ENCODE data around the gene RAI2. TPM values are rescaled to one million over a fixed set of nuclear protein-coding genes. Genes with fewer than 3 reads are reported as not detected.
A peak's percentile ranks its signal among the peaks of the same experiment; 100 is the strongest.

The RAI2 gene
- total RNA-seq (1 to 10 TPM in 4 of 5 experiments, not detected in 1; 1.6 to 2.8 (median 2.2) TPM), polyA plus RNA-seq (1 to 10 TPM in 1 of 2 donors, under 1 TPM in 1; 0.96 to 1.4 TPM), total RNA-seq (3.1 reads per million, percentile 16 among the genes with 10 or more reads in this experiment)

GRCh38 chrX:17860811-17861488 is at the start of gene RAI2:
TSS of gene RAI2 (minus strand) at chrX:17861298. CDS start at chrX:17802010, 59,288 bp downstream.
- ATAC-seq (peak; percentile 73), DNase-seq (peak in 6 of 9 donors; percentile 8 to 51 (median 26))
- no peaks in the 10 kb centered on the region for H3K36me3 ChIP-seq (ENCODE audit: control insufficient read depth in 2 of 3, insufficient read depth in 3 of 3, low read length in 3 of 3)
- ChIA-PET CTCF (no interaction called here), POLR2A (no interaction called here)
- H3K4me1 Mint-ChIP-seq = peaks cover 0 to 11% (median 5%) of the 10 kb centered on the region in 7 donors
- H3K9me3 Mint-ChIP-seq = no peaks in the 10 kb centered on the region
- no peaks in the 10 kb centered on the region for H3K36me3 Mint-ChIP-seq
- H3K9me3 ChIP-seq (ENCODE audit: control insufficient read depth in 2 of 3, low read length in 3 of 3) = no peaks in the 10 kb centered on the region
- no peaks in the 10 kb centered on the region for H3K4me1 ChIP-seq (ENCODE audit: control insufficient read depth in 2 of 2, insufficient read depth in 2 of 2, low read length in 2 of 2)
- H3K27me3 ChIP-seq (ENCODE audit: control insufficient read depth in 2 of 2, insufficient read depth in 2 of 2, low read length in 2 of 2) = no peaks in the 10 kb centered on the region
- peaks cover 0 to 50% (median 27%) of the 10 kb centered on the region in 5 donors for H3K27me3 Mint-ChIP-seq
- H3K27ac ChIP-seq (ENCODE audit: low read depth, low read length) = no peak within 1 kb of the TSS
- peak within 1 kb of the TSS in 2 of 9 donors; percentile 62 to 70 for H3K27ac Mint-ChIP-seq
- peak within 1 kb of the TSS; percentile 54 to 89 (median 86) for H3K4me3 Mint-ChIP-seq
- intact Hi-C loops (cut with micrococcal nuclease) = loop anchor here in 1 of 2 donors (2.0 to 5.0 kb wide), 2 partner anchors 74 to 116 kb away; no protein-coding TSS in a partner anchor
- peak within 1 kb of the TSS; percentile 37 for H3K4me3 ChIP-seq (ENCODE audit: low read length)

- Histone ChIP-seq H3K27ac (ENCODE audit: low read depth, low read length) (no peak overlapping the region), H3K27me3 (ENCODE audit: control insufficient read depth in 2 of 2, insufficient read depth in 2 of 2, low read length in 2 of 2) (no peaks in the 10 kb centered on the region), H3K4me3 (ENCODE audit: low read length) (no peak overlapping the region), H3K4me1 (ENCODE audit: control insufficient read depth in 2 of 2, insufficient read depth in 2 of 2, low read length in 2 of 2) (no peaks in the 10 kb centered on the region), H3K9me3 (ENCODE audit: control insufficient read depth in 2 of 3, low read length in 3 of 3) (no peaks in the 10 kb centered on the region), H3K36me3 (ENCODE audit: control insufficient read depth in 2 of 3, insufficient read depth in 3 of 3, low read length in 3 of 3) (no peaks in the 10 kb centered on the region)
- H3K4me1 Mint-ChIP-seq = no peaks in the 10 kb centered on the region
- DNase-seq (no peak), ATAC-seq (no peak)
- H3K27ac Mint-ChIP-seq = no peak overlapping the region
- peaks cover 5 to 28% (median 9%) of the 10 kb centered on the region in 5 donors for H3K27me3 Mint-ChIP-seq
- peaks cover 0 to 4% (median 0%) of the 10 kb centered on the region in 5 donors for H3K36me3 Mint-ChIP-seq
- ChIA-PET POLR2A (no interaction called here), CTCF (no interaction called here)
- intact Hi-C loops (cut with micrococcal nuclease) = no loop called here
- H3K4me3 Mint-ChIP-seq = no peak overlapping the region
- peaks cover 0 to 9% (median 0%) of the 10 kb centered on the region in 11 donors for H3K9me3 Mint-ChIP-seq
Measured at GRCh38 chrX:17888421-17888820, 27.3 kb upstream of the RAI2 start.

- ChIA-PET CTCF (no interaction called here), POLR2A (no interaction called here)
- Histone ChIP-seq H3K4me1 (ENCODE audit: control insufficient read depth in 2 of 2, insufficient read depth in 2 of 2, low read length in 2 of 2) (no peaks in the 10 kb centered on the region), H3K9me3 (ENCODE audit: control insufficient read depth in 2 of 3, low read length in 3 of 3) (no peaks in the 10 kb centered on the region), H3K36me3 (ENCODE audit: control insufficient read depth in 2 of 3, insufficient read depth in 3 of 3, low read length in 3 of 3) (no peaks in the 10 kb centered on the region), H3K27ac (ENCODE audit: low read depth, low read length) (no peak overlapping the region), H3K27me3 (ENCODE audit: control insufficient read depth in 2 of 2, insufficient read depth in 2 of 2, low read length in 2 of 2) (no peaks in the 10 kb centered on the region), H3K4me3 (ENCODE audit: low read length) (no peak overlapping the region)
- no peak for DNase-seq
- H3K27me3 Mint-ChIP-seq = peaks cover 4 to 28% (median 16%) of the 10 kb centered on the region in 5 donors
- no peaks in the 10 kb centered on the region for H3K4me1 Mint-ChIP-seq
- no peak for ATAC-seq
- H3K9me3 Mint-ChIP-seq = peaks cover 0 to 4% (median 0%) of the 10 kb centered on the region in 11 donors
- H3K27ac Mint-ChIP-seq = no peak overlapping the region
- H3K4me3 Mint-ChIP-seq = no peak overlapping the region
- intact Hi-C loops (cut with micrococcal nuclease) = no loop called here
- peaks cover 0 to 6% (median 0%) of the 10 kb centered on the region in 5 donors for H3K36me3 Mint-ChIP-seq
Measured at GRCh38 chrX:17882680-17883079, 21.6 kb upstream of the RAI2 start.

- H3K27ac ChIP-seq (ENCODE audit: low read depth, low read length) = no peak overlapping the region
- ChIA-PET POLR2A (no interaction called here), CTCF (no interaction called here)
- no peaks in the 10 kb centered on the region for H3K9me3 ChIP-seq (ENCODE audit: control insufficient read depth in 2 of 3, low read length in 3 of 3)
- intact Hi-C loops (cut with micrococcal nuclease) = no loop called here
- DNase-seq (no peak), ATAC-seq (no peak)
- H3K36me3 Mint-ChIP-seq = no peaks in the 10 kb centered on the region
- H3K27me3 ChIP-seq (ENCODE audit: control insufficient read depth in 2 of 2, insufficient read depth in 2 of 2, low read length in 2 of 2) = no peaks in the 10 kb centered on the region
- no peak overlapping the region for H3K27ac Mint-ChIP-seq
- no peaks in the 10 kb centered on the region for H3K4me1 ChIP-seq (ENCODE audit: control insufficient read depth in 2 of 2, insufficient read depth in 2 of 2, low read length in 2 of 2)
- H3K4me1 Mint-ChIP-seq = no peaks in the 10 kb centered on the region
- H3K36me3 ChIP-seq (ENCODE audit: control insufficient read depth in 2 of 3, insufficient read depth in 3 of 3, low read length in 3 of 3) = no peaks in the 10 kb centered on the region
- peaks cover 0 to 12% (median 3%) of the 10 kb centered on the region in 11 donors for H3K9me3 Mint-ChIP-seq
- no peak overlapping the region for H3K4me3 ChIP-seq (ENCODE audit: low read length)
- no peak overlapping the region for H3K4me3 Mint-ChIP-seq
- H3K27me3 Mint-ChIP-seq = peaks cover 5 to 21% (median 20%) of the 10 kb centered on the region in 5 donors
Measured at GRCh38 chrX:17878028-17878670, 17.1 kb upstream of the RAI2 start.

- Mint-ChIP-seq H3K9me3 (peaks cover 0 to 12% (median 1%) of the 10 kb centered on the region in 11 donors), H3K4me3 (no peak overlapping the region), H3K27ac (no peak overlapping the region), H3K36me3 (no peaks in the 10 kb centered on the region), H3K27me3 (peaks cover 5 to 21% (median 16%) of the 10 kb centered on the region in 5 donors), H3K4me1 (no peaks in the 10 kb centered on the region)
- ChIA-PET CTCF (no interaction called here), POLR2A (no interaction called here)
- no peaks in the 10 kb centered on the region for H3K36me3 ChIP-seq (ENCODE audit: control insufficient read depth in 2 of 3, insufficient read depth in 3 of 3, low read length in 3 of 3)
- H3K9me3 ChIP-seq (ENCODE audit: control insufficient read depth in 2 of 3, low read length in 3 of 3) = no peaks in the 10 kb centered on the region
- ATAC-seq (no peak), DNase-seq (no peak)
- H3K4me1 ChIP-seq (ENCODE audit: control insufficient read depth in 2 of 2, insufficient read depth in 2 of 2, low read length in 2 of 2) = no peaks in the 10 kb centered on the region
- no peak overlapping the region for H3K27ac ChIP-seq (ENCODE audit: low read depth, low read length)
- intact Hi-C loops (cut with micrococcal nuclease) = no loop called here
- H3K4me3 ChIP-seq (ENCODE audit: low read length) = no peak overlapping the region
- no peaks in the 10 kb centered on the region for H3K27me3 ChIP-seq (ENCODE audit: control insufficient read depth in 2 of 2, insufficient read depth in 2 of 2, low read length in 2 of 2)
Measured at GRCh38 chrX:17876135-17876534, 15.0 kb upstream of the RAI2 start.

GRCh38 chrX:17869580-17869979 is 8.5 kb upstream of the RAI2 start:
- Histone ChIP-seq H3K27ac (ENCODE audit: low read depth, low read length) (no peak overlapping the region), H3K27me3 (ENCODE audit: control insufficient read depth in 2 of 2, insufficient read depth in 2 of 2, low read length in 2 of 2) (no peaks in the 10 kb centered on the region), H3K4me3 (ENCODE audit: low read length) (no peak overlapping the region), H3K9me3 (ENCODE audit: control insufficient read depth in 2 of 3, low read length in 3 of 3) (no peaks in the 10 kb centered on the region), H3K4me1 (ENCODE audit: control insufficient read depth in 2 of 2, insufficient read depth in 2 of 2, low read length in 2 of 2) (no peaks in the 10 kb centered on the region), H3K36me3 (ENCODE audit: control insufficient read depth in 2 of 3, insufficient read depth in 3 of 3, low read length in 3 of 3) (no peaks in the 10 kb centered on the region)
- Mint-ChIP-seq H3K27me3 (peaks cover 0 to 7% (median 5%) of the 10 kb centered on the region in 5 donors), H3K27ac (no peak overlapping the region), H3K4me1 (no peaks in the 10 kb centered on the region), H3K4me3 (no peak overlapping the region), H3K9me3 (peaks cover 0 to 11% (median 1%) of the 10 kb centered on the region in 11 donors), H3K36me3 (no peaks in the 10 kb centered on the region)
- CTCF ChIA-PET = no interaction called here
- intact Hi-C loops (cut with micrococcal nuclease) = no loop called here
- ATAC-seq (no peak), DNase-seq (no peak)
- POLR2A ChIA-PET = no interaction called here
